22Rv1 (cell line): ENCODE results near the gene SLIT3.

Experiments used
- CTCF ChIP-seq: fragments of 450-650 bp; IDR thresholded peaks from 2 replicates; pipeline ENCODE4 v1.5.1; 2017; ENCODE audit warnings: mild to moderate bottlenecking
- ZFX ChIP-seq: fragments of 450-650 bp; IDR thresholded peaks from 2 replicates; pipeline ENCODE4 v1.6.1; 2017; ENCODE audit warnings: antibody characterized with exemption, borderline replicate concordance

GRCh38 chr5:169029037-169029436, 271.9 kb downstream of the SLIT3 start:
- TF ChIP-seq CTCF (no peak), ZFX (no peak)
